GM08714 (cell line): ENCODE data around the gene SOCS3.
A peak's percentile ranks its signal among the peaks of the same experiment; 100 is the strongest.

ENCODE experiments used
- H3K4me3 ChIP-seq: fragments of 200-500 bp; sonication (Bioruptor generic); 2 replicates; pipeline ENCODE4 v1.5.1; 2014; ENCODE audit warnings: mild to moderate bottlenecking, low read length, inconsistent platforms
- ZNF274 ChIP-seq: IDR thresholded peaks from 2 replicates; pipeline ENCODE4 v1.6.1; 2012; ENCODE audit warnings: mild to moderate bottlenecking, low read depth, low read length

SOCS3 gene

DNA sequence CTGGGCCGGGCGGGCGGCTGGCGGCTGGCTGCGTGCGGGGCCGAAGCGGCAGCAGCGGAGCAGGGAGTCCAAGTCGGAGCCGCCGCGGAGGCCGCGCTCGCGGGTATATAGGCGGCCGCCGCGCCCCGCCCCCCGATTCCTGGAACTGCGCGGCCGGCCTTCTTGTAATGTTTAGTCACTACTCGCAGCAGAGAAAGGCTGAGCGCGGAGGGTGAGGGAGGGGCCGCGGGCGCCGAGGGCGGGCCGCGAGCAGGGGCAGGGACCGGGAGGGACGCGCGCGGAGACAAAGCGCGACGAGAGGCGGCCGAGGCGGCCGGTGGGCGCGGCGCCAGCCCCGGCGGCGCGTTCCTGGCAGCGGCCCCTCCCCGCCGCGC, at the start of gene SOCS3:
Gene SOCS3 (minus strand): TSS at position 81 of the 374 bp plus-strand sequence. CDS start 982 bp downstream, outside the sequence.
- H3K4me3 ChIP-seq, result peak within 1 kb of the TSS; percentile 90
- no peak for TF ChIP-seq ZNF274

DNA sequence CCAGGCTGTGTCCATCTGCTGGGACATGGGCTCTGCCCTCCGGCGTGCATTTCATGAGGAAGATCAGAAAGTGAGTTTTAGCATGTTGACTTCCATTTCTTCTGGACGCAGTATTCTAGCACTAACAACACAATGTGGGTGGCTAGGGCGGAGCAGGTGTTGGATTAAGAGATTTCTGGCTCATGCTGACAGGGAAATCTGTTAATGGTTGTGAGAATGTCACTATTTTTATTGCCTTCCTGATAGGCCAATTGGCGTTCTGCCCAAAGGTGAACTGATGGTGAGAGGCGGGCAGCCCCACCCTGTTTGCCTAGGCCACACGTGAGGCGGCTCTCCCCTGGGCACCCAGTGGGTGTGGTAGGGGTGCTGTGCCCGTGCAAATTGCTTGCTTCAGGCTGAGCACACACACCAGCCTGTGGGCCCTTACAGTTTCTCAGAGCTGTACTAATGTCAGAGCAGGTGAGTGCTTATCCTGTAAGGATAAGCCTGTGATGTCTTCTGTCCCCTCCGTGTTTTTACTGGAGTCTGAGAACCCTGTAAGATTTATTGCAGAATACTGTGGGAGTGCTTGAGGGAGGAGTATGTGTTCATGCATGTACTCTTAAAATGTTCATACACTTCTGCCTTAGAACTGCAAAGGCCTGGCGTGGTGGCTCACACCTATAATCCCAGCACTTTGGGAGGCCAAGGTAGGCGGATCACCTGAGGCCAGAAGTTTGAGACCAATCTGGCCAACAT, 49.5 kb upstream of the SOCS3 start:
- no peak overlapping the region for H3K4me3 ChIP-seq
- no peak for TF ChIP-seq ZNF274

DNA sequence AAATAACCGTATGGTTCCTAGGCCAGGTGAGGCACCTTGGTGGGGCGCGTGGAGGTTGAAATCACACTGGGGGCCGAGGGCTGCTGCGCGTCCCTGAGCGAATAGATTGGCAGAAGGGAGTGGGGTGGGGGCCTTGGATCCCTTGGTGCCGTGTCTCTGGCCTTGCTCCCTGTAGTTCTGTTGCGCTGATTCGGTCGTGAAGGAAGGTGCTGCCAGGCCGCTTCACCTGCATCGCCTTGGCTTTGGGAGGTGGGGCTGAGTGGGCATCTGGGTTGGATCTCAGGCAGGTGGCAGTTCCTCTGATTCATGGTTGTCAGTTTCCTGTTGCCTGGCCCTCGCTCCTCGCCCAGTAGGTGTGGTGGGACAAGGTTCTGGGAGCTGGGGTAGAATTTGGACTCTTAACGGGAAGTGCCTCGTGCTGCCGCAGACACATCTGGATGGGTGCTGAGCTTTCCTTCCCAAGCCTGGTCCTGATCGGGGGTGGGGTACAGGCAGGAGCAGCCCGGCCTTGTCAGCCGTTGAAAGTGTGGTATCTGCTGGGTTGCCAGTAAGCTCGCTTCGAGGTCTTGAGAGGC, 48.7 kb upstream of the SOCS3 start:
- H3K4me3 ChIP-seq, result no peak overlapping the region
- no peak for TF ChIP-seq ZNF274

DNA sequence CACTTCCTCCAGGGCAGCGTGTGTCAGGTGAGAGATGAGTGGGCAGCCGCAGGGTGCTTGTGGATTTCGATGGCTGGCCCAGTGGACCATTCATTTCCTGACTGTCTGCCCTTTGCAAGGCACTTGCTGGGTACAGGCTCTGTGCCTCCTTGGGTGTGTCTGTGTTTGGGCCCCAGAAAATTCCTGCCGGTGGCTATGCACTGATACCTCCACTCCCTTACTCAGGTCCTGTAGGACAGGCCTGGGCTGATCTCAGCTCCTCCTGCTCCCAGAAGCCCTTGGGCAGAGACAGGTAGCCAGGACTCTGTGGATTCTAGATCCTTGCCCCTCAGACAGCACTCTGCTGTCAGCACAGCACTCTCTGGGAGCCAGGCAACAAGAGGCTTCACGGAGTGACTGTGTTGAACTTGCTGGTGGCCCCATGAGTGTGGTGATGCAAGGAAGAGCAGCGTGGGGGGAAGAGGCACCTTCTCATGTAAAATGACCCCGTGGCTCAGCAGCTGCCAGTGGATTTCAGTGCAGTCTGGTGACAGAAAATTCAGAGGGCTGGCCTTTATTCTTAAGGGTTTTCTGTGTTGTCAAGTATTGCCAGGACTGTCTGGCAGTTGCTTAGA, 47.6 kb upstream of the SOCS3 start:
- no peak for TF ChIP-seq ZNF274
- H3K4me3 ChIP-seq, result no peak overlapping the region

DNA sequence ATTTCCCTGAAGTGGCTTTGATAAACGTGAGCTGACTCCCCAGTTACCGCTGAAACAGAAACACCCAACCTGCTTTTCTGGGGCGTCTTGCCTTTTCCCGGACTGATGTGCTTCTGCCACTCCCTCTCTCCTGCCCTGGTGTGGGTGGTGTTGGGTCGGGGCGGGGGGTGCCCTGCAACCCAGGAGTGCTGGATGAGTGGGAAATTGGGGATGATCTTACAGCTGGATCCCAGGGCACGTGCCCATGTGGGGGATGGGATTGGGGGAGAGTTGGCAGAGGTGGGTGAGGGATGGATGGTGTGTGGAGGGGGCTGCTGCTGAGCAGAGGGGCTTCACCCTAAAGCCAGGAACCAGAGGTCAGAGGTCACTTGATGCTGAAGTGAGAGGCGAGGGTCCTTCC, 47.0 kb upstream of the SOCS3 start:
- H3K4me3 ChIP-seq, result no peak overlapping the region
- TF ChIP-seq ZNF274, result no peak

GRCh38 chr17:78406396-78406795, 46.5 kb upstream of the SOCS3 start:
- no peak overlapping the region for H3K4me3 ChIP-seq
- no peak for TF ChIP-seq ZNF274

DNA sequence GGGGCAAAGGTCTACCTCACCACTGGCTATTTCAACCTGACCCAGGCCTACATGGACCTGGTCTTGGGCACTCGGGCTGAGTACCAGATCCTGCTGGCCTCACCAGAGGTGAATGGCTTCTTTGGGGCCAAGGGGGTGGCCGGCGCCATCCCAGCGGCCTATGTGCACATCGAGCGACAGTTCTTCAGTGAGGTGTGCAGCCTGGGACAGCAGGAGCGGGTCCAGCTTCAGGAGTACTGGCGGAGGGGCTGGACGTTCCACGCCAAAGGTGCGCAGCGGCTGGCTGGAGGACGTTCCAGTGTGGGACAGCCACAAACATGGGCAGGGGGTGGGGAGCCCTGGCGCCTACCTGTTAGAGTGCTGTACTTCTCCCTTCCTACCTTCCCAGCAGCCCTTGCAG, 43.9 kb upstream of the SOCS3 start:
- no peak for TF ChIP-seq ZNF274
- H3K4me3 ChIP-seq, result no peak overlapping the region

GRCh38 chr17:78401891-78402290, 42.0 kb upstream of the SOCS3 start:
- no peak overlapping the region for H3K4me3 ChIP-seq
- no peak for TF ChIP-seq ZNF274

- no peak for TF ChIP-seq ZNF274
- H3K4me3 ChIP-seq, result no peak overlapping the region
Measured at GRCh38 chr17:78401246-78401645, 41.4 kb upstream of the SOCS3 start.

GRCh38 chr17:78400581-78401240, 40.8 kb upstream of the SOCS3 start:
- no peak overlapping the region for H3K4me3 ChIP-seq
- no peak for TF ChIP-seq ZNF274

DNA sequence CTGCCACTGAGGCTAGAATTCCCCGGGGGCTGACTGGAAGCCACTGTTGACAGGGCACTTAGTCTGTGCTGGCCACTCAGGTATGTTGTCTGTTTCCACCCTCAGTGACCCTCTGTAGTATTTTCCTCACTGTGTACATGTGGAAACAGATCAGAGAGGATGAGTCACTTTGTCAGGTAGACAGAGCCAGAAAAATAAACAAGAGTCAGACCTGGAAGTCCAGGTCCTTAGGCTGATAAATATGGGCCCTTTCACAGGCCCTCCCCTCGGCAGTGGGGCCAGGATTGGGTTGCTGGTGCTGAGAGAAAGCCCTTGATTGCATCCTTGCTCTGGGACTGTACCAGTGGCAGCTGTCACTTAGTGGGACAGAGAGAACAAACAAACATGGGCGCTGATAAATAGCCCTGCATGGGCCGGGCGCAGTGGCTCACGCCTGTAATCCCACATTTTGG, 39.8 kb upstream of the SOCS3 start:
- no peak overlapping the region for H3K4me3 ChIP-seq
- TF ChIP-seq ZNF274, result no peak

DNA sequence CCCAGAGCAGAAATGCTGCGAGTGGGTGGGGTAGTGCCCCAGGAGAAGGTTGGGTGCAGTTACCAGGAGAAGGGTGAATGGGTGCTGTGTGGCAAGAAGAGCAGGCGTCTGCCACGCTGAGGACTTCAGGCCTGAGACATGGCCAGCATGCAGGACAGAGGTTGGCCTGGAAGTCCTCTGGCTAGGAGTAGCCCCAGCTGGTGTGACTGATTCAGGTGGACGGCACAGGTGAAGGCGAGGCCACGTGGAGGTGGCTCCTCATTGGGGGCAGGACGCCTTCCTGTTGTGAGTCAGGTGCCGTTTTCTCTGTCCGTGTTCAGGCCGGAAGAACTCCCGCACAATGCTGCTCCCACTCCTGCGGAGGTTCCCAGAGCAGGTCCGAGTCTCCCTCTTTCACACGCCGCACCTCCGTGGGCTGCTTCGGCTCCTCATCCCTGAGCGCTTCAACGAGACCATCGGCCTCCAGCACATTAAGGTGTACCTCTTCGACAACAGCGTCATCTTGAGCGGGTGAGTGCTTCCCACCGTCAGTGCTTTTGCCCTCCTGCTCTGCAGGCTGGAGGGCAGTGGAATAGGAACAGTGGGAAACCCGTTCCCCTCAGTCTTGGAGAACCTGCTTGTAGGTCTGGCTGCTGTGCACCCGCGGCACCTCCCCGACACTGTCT, 39.3 kb upstream of the SOCS3 start:
- no peak overlapping the region for H3K4me3 ChIP-seq
- no peak for TF ChIP-seq ZNF274

DNA sequence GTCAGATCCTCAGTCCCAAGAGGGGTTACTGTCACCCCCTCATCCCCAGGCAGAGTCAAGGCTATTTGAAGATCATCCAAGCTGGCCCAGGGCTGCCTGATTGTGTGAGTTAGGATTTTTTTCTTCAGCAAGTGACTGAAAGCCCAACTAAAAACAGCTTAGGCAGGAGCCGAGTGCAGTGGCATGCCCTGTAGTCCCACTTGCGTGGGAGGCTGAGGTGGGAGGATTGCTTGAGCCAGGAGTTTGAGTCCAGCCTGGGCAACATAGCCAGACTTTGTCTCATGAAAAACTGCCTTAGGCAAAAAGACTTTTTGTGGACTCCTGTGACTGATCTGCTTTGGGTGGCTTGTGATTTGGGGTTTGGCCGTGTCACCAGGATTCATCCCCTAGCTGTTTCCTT, 38.5 kb upstream of the SOCS3 start:
- TF ChIP-seq ZNF274, result no peak
- H3K4me3 ChIP-seq, result no peak overlapping the region

DNA sequence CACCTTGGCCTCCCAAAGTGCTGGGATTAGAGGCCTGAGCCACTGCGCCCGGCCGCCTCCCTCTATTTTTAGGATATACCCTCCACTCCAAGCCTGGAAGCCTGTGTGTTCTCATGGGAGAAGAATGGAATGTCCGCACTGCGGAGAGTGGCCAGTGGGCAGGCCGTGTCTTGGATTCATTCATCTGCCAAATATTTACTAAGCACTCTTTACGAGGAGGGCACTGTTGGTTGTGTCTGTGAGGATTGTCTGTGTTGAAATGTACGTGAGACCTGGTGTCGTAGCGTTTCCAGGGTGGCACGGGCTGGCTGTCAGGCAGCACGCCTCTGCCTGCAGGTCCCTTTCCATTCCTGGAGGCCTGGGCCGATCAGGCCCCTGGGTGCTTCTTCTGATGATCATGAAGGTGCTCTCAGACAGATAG, 37.8 kb upstream of the SOCS3 start:
- TF ChIP-seq ZNF274, result no peak
- no peak overlapping the region for H3K4me3 ChIP-seq
